GM12892 (cell line): ENCODE results near the gene DDX3Y.

ENCODE experiments used
- POLR2A ChIP-seq: IDR thresholded peaks from 2 replicates; pipeline ENCODE4 v1.6.1; 2011; ENCODE audit warnings: low read depth, low read length, control low read depth
- POLR2AphosphoS5 ChIP-seq: IDR thresholded peaks from 2 replicates; pipeline ENCODE4 v1.6.1; 2011; ENCODE audit warnings: low read depth, low read length, control low read depth
- TAF1 ChIP-seq: IDR thresholded peaks from 2 replicates; pipeline ENCODE4 v1.6.1; 2011; ENCODE audit warnings: low read depth, mild to moderate bottlenecking, control low read depth, low read length, borderline replicate concordance

DNA sequence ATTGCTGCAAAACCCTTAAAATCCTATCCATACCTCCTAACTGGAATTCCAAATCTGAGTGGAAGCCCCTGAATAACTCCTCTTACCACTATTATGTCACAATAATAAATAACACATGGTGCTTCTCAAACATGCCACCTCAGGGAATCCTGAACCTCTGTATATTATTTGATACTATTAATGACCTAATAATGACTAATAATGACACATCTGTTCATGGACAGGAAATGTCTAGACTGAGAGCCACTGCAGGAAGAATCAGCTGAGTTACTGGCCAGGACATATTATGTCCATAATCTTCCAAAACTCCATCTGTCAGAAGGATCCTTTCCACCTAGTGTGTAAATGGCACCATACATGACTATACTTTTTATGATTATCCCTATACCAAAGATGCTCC lies 7.7 kb upstream of the DDX3Y start:
- TF ChIP-seq POLR2A (no peak), POLR2AphosphoS5 (no peak), TAF1 (no peak)
